Kidney (tissue), 14 donors: Measurements from ENCODE around the gene DROSHA. TPM values are rescaled to one million over a fixed set of nuclear protein-coding genes. Genes with fewer than 3 reads are reported as not detected.
A peak's percentile ranks its signal among the peaks of the same experiment; 100 is the strongest.

Experiments used
- DNase-seq, 5 donors: peaks; one replicate each; pipeline ENCODE4 v3.0.0-alpha.2; 2013 to 2020
- FAIRE-seq: peaks from 2 replicates; lab custom pipeline; 2012; peaks lifted over from hg19 to GRCh38; lab: Jason Lieb, UNC
- H3K27ac ChIP-seq, 2 donors: one replicate each; pipeline ENCODE4 v1.7.0; 2013; ENCODE audit warnings: low read depth in 2 of 2, low read length in 2 of 2, inconsistent platforms in 1 of 2
- H3K27me3 ChIP-seq: one replicate; pipeline ENCODE4 v1.7.1; 2013; ENCODE audit warnings: low read length, inconsistent platforms; ENCODE audit not compliant: control insufficient read depth, insufficient read depth
- H3K36me3 ChIP-seq, 3 donors: one replicate each; pipeline versions ENCODE4 v1.7.0 to v1.7.1; 2013; ENCODE audit warnings: low read length in 3 of 3, control low read depth in 1 of 3, inconsistent platforms in 1 of 3; ENCODE audit not compliant: insufficient read depth in 3 of 3, control insufficient read depth in 2 of 3
- H3K4me1 ChIP-seq, 3 donors: one replicate each; pipeline versions ENCODE4 v1.7.0 to v1.7.1; 2013; ENCODE audit warnings: low read length in 3 of 3, inconsistent platforms in 1 of 3, low read depth in 1 of 3; ENCODE audit not compliant: control insufficient read depth in 2 of 3, insufficient read depth in 2 of 3
- H3K4me3 ChIP-seq, 3 donors: one replicate each; pipeline versions ENCODE4 v1.7.0 to v1.8.1; 2013; ENCODE audit warnings: low read length in 3 of 3, control low read depth in 1 of 3, inconsistent platforms in 1 of 3
- H3K9ac ChIP-seq, 3 donors: one replicate each; pipeline versions ENCODE4 v1.7.0 to v1.7.1; 2013; ENCODE audit warnings: low read length in 3 of 3, control low read depth in 1 of 3, inconsistent platforms in 1 of 3
- H3K9me3 ChIP-seq, 3 donors: one replicate each; pipeline versions ENCODE4 v1.7.0 to v1.7.1; 2013; ENCODE audit warnings: low read length in 3 of 3, control low read depth in 1 of 3, inconsistent platforms in 1 of 3; ENCODE audit not compliant: control insufficient read depth in 2 of 3, insufficient read depth in 1 of 3
- intact Hi-C: fragments of 100-400 bp; cut with DNase I; formaldehyde crosslinking; loops from one replicate; pipeline ENCODE4 v1.11.1; 2022
- polyA plus RNA-seq: library from polyadenylated mRNA; stranded (reverse); fragments of 350-450 nt; fragmentation: Illumina TruSeq; extraction: RNeasy Lipid Tissue Mini Kit (QIAGEN cat#74804); gene quantifications from one replicate; pipeline ENCODE4 v1.2.3, GENCODE V29; 2014; ENCODE audit warnings: low read depth, low replicate concordance; ENCODE audit not compliant: insufficient read depth
- total RNA-seq: library from RNA; stranded (reverse); fragmentation: NEBNext Ultra II Directional; extraction: Animal tissue kit (Norgen Biotek cat#: 25700); gene quantifications from one replicate; pipeline ENCODE4 v1.2.1, GENCODE V29; 2021
- TF ChIP-seq, protein P1 (sequence below): IDR thresholded peaks from 3 replicates; pipeline ENCODE4 v1.5.1; 2012; ENCODE audit warnings: mild to moderate bottlenecking, moderate library complexity, borderline replicate concordance; ENCODE audit not compliant: insufficient read depth; ENCODE audit errors: extremely low read depth
- donor health status: control.
- donor health status: control.
- donor health status: control.
- donor health status: control.
- donor health status: control.
- donor health status: DM: yes; HTN: yes; CAD: no.
- donor health status: Normal renal cell carcinoma (clear cell type).

DROSHA gene
- total and polyA plus RNA-seq, 2 donors from 2014 or later, result 39.9 to 51.6 TPM

DNA sequence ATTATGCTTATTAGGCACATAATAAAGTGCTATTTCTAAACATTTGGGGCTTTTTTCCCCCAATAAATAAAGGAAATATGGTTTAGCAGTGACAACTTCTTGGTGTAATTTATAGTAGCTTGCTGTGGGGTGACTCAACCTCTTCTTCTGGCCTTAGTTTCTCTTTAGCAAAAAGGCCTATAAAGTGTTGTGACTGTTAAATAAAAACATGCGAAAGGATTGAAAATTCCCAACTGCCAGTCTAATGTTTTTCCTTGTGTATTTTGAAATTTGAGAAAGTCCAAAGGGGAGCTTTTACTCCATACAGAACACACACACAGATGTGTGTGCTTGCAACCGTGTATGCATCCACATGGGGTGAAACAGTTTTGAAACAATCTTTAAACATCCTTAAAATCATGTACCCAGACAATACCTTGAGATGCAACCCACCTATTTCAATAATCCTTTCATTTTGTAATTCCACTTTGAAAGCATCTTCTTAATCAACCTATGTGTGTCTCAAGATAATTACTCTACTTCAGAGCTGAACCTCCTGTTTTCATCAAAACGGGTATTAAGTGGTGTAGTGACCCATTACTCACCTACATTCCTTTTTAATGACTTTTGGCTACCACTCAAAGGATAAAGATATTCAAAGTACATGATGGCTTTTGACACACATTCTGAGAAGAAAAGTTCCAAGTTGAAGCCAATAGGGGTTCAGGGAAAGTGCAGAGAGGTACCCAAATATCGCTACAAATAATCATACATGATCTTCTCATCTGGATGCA lies 123.8 kb downstream of the DROSHA start:
- Histone ChIP-seq H3K27ac (no peak overlapping the region), H3K36me3 (peaks cover 5 to 12% (median 9%) of the 10 kb centered on the region in 3 donors), H3K4me1 (no peaks in the 10 kb centered on the region), H3K9me3 (no peaks in the 10 kb centered on the region), H3K9ac (no peak overlapping the region), H3K27me3 (no peaks in the 10 kb centered on the region), H3K4me3 (no peak overlapping the region)
- DNase-seq (peak in 2 of 5 donors; percentile 52 to 56), FAIRE-seq (no peak)
- intact Hi-C loops, result no loop called here
- TF ChIP-seq, protein P1, sequence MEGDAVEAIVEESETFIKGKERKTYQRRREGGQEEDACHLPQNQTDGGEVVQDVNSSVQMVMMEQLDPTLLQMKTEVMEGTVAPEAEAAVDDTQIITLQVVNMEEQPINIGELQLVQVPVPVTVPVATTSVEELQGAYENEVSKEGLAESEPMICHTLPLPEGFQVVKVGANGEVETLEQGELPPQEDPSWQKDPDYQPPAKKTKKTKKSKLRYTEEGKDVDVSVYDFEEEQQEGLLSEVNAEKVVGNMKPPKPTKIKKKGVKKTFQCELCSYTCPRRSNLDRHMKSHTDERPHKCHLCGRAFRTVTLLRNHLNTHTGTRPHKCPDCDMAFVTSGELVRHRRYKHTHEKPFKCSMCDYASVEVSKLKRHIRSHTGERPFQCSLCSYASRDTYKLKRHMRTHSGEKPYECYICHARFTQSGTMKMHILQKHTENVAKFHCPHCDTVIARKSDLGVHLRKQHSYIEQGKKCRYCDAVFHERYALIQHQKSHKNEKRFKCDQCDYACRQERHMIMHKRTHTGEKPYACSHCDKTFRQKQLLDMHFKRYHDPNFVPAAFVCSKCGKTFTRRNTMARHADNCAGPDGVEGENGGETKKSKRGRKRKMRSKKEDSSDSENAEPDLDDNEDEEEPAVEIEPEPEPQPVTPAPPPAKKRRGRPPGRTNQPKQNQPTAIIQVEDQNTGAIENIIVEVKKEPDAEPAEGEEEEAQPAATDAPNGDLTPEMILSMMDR, result no peak

DNA sequence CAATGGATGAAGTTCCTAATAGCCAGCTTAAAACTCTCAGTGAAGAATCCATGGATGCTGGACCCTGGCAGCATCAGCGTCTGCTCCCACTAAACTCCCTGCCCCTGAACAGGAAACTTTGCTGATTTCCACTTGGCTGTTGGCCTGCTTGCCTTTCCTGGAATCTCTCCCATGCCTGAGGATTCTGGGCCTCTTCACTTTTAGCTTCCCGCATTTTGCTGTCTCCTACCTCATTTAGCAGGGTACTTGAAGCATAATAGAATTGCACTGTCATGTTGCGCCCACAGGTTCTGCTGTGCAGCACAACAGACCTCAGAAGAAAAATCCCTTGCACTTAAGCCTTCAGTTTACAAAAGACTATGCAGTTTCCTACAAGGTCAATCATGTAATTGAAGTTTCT lies 127.6 kb downstream of the DROSHA start:
- TF ChIP-seq, protein P1, result no peak
- FAIRE-seq (no peak), DNase-seq (no peak)
- no peaks in the 10 kb centered on the region for H3K9me3 ChIP-seq
- H3K27me3 ChIP-seq, result no peaks in the 10 kb centered on the region
- no peak overlapping the region for H3K27ac ChIP-seq
- H3K36me3 ChIP-seq, result peaks cover 3 to 12% (median 9%) of the 10 kb centered on the region in 3 donors
- intact Hi-C loops, result no loop called here
- H3K4me1 ChIP-seq, result no peaks in the 10 kb centered on the region
- H3K4me3 ChIP-seq, result no peak overlapping the region
- H3K9ac ChIP-seq, result no peak overlapping the region

DNA sequence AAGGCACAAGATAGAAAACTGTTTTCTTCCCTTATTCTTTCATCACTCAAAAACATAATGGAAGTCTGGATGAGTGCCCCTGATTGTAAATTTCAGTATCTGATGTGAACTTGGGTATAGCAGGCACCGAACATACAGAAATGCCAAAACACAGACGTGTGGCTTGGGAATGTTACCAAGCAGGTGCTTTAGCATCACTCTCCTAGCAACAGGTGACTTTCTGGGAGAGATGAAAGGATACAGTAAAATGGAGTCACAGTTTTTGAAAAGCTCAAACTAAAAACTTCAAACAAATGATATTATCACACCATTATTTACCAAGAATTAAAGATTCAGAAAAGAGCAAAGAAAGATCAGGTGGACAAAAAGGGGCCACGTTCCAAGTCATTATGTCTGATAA lies 130.2 kb downstream of the DROSHA start:
- intact Hi-C loops, result no loop called here
- H3K9me3 ChIP-seq, result no peaks in the 10 kb centered on the region
- TF ChIP-seq, protein P1, result no peak
- no peak overlapping the region for H3K4me3 ChIP-seq
- no peak for DNase-seq
- H3K27me3 ChIP-seq, result no peaks in the 10 kb centered on the region
- no peaks in the 10 kb centered on the region for H3K4me1 ChIP-seq
- peaks cover 3 to 12% (median 7%) of the 10 kb centered on the region in 3 donors for H3K36me3 ChIP-seq
- no peak for FAIRE-seq
- no peak overlapping the region for H3K9ac ChIP-seq
- no peak overlapping the region for H3K27ac ChIP-seq
